ENCODE measurements around the gene STC2. TPM values are rescaled to one million over a fixed set of nuclear protein-coding genes. Genes with fewer than 3 reads are reported as not detected.
"Not testable (repeated sequence)": the region's sequence is repeated elsewhere in the genome, so short reads cannot be mapped to it uniquely, and the experiment has no call there.

The STC2 gene, protein sequence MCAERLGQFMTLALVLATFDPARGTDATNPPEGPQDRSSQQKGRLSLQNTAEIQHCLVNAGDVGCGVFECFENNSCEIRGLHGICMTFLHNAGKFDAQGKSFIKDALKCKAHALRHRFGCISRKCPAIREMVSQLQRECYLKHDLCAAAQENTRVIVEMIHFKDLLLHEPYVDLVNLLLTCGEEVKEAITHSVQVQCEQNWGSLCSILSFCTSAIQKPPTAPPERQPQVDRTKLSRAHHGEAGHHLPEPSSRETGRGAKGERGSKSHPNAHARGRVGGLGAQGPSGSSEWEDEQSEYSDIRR
- total RNA-seq = 4.9 TPM
- long read RNA-seq, full-length matches to known transcripts = 7 of 11 reads
- long read RNA-seq, partial matches to known transcripts = 1 of 11 reads
- long read RNA-seq, other reads (novel, unspliced or antisense) = 3 of 11 reads

DNA sequence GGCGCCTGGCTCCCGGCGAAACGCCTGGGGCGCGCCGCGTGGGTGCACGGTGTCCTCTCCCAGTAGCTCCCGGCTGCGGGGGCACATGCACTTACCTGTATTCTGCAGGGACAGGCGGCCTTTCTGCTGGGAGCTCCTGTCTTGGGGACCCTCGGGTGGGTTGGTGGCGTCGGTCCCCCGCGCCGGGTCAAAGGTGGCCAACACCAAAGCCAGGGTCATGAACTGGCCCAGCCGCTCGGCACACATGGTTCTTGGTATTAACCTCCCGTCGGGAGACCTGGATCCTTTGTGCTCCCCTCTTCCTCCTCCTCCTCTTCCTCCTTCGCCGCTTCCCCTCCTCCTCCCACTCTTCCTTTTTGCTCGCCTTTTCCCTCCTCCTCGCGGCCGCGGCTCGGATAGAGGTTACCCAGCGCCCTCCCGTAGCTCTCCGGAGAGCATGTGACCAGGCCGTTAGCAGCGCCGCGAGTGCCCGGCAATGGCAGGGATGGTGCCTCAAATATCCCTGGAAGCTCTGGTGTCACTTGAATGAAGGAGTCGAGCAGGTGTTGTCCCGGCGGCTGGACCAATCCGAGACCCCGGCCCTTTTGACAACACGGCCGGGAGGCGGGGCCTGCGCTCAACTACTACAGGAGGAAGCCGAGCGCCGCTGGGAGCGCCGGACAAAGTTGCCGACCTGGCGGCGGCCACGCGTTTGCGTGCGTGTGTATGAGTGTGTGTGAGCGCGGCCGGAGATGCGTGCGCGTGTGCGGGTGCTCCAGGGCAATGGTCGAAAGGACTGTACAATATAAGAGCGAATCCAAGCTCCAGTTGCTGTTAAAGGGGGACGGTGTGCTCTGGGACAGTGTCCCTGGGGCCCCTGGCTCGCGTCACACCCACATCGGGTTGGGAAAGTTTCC lies at the start of gene STC2:
STC2 (minus strand) TSS at position 467 of the 896 bp plus-strand sequence; CDS start at position 246, 221 bp downstream.
- ATAC-seq (peak; percentile 13), DNase-seq (no peak)
- Histone ChIP-seq H3K36me3 (no peaks in the 10 kb centered on the region), H3K4me1 (peaks cover 48% of the 10 kb centered on the region), H3K9me3 (no peaks in the 10 kb centered on the region), H3K27me3 (peaks cover 63% of the 10 kb centered on the region), H3K4me3 (peak within 1 kb of the TSS; percentile 46), H3K27ac (no peak within 1 kb of the TSS)
- intact Hi-C loops (cut with DNase I) = no loop called here
- TF ChIP-seq, protein P1, sequence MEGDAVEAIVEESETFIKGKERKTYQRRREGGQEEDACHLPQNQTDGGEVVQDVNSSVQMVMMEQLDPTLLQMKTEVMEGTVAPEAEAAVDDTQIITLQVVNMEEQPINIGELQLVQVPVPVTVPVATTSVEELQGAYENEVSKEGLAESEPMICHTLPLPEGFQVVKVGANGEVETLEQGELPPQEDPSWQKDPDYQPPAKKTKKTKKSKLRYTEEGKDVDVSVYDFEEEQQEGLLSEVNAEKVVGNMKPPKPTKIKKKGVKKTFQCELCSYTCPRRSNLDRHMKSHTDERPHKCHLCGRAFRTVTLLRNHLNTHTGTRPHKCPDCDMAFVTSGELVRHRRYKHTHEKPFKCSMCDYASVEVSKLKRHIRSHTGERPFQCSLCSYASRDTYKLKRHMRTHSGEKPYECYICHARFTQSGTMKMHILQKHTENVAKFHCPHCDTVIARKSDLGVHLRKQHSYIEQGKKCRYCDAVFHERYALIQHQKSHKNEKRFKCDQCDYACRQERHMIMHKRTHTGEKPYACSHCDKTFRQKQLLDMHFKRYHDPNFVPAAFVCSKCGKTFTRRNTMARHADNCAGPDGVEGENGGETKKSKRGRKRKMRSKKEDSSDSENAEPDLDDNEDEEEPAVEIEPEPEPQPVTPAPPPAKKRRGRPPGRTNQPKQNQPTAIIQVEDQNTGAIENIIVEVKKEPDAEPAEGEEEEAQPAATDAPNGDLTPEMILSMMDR (IDR thresholded peaks at IDR 0.05) = no peak

DNA sequence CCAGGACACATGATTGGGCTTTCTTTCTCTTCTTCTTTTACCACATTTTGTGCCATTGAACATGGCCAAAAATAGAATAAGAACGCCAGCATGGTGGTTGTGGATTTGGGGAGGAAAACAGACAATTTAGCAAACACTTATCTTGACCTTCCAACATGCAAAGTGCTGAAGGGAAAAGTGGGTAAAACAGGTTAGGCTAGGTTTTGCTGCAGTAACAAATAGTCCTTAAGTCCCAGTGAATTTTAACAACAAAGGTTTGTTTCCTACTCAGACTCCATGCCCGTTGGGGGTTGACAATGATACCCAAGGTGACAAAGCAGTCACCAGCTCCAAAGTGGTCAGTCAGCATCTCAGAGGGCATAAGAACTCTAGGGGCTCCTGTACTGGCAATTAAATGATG lies 43.2 kb upstream of the STC2 start:
- H3K4me3 ChIP-seq = no peak overlapping the region
- no peaks in the 10 kb centered on the region for H3K9me3 ChIP-seq
- ATAC-seq (no peak), DNase-seq (no peak)
- H3K4me1 ChIP-seq = no peaks in the 10 kb centered on the region
- H3K27me3 ChIP-seq = no peaks in the 10 kb centered on the region
- TF ChIP-seq, protein P1 (IDR thresholded peaks at IDR 0.05) = no peak
- no peaks in the 10 kb centered on the region for H3K36me3 ChIP-seq
- no peak overlapping the region for H3K27ac ChIP-seq
- intact Hi-C loops (cut with DNase I) = no loop called here

DNA sequence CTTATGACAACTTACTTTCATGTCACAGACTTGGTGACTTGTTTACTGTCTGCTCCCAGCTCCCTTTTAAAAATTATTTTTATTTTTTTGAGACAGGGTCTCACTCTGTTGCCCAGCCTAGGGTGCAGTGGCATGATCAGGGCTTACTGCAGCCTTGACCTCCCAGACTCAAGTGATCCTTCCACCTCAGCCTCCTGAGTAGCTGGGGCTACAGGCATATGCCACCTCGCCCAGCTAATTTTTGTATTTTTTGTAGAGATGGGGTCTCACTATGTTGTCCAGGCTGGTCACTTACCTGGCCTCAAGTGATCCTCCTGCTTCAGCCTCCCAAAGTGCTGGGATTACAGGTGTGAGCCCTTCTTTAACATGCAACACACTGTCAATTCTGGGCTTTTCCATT lies 35.2 kb upstream of the STC2 start:
- H3K9me3 ChIP-seq; H3K4me3 ChIP-seq; H3K4me1 ChIP-seq; DNase-seq; H3K27ac ChIP-seq; ATAC-seq; H3K36me3 ChIP-seq; H3K27me3 ChIP-seq; intact Hi-C loops (cut with DNase I): not testable (repeated sequence)

GRCh38 chr5:173355561-173355960 lies 27.3 kb upstream of the STC2 start:
- no peaks in the 10 kb centered on the region for H3K36me3 ChIP-seq
- intact Hi-C loops (cut with DNase I) = no loop called here
- H3K9me3 ChIP-seq = no peaks in the 10 kb centered on the region
- no peaks in the 10 kb centered on the region for H3K4me1 ChIP-seq
- no peaks in the 10 kb centered on the region for H3K27me3 ChIP-seq
- no peak overlapping the region for H3K4me3 ChIP-seq
- TF ChIP-seq, protein P1 (IDR thresholded peaks at IDR 0.05) = no peak
- DNase-seq (no peak), ATAC-seq (no peak)
- no peak overlapping the region for H3K27ac ChIP-seq

- Histone ChIP-seq H3K27ac (no peak overlapping the region), H3K27me3 (no peaks in the 10 kb centered on the region), H3K4me3 (no peak overlapping the region), H3K4me1 (no peaks in the 10 kb centered on the region), H3K36me3 (no peaks in the 10 kb centered on the region), H3K9me3 (no peaks in the 10 kb centered on the region)
- no peak for ATAC-seq
- intact Hi-C loops (cut with DNase I) = no loop called here
- DNase-seq = no peak
- TF ChIP-seq, protein P1 (IDR thresholded peaks at IDR 0.05) = no peak
Observed at GRCh38 chr5:173354645-173355044, 26.4 kb upstream of the STC2 start.
